ENCODE data around the gene SMIM45. TPM values are rescaled to one million over a fixed set of nuclear protein-coding genes. Genes with fewer than 3 reads are reported as not detected.

The SMIM45 gene

GRCh38 chr22:42001121-42001520 lies 49.2 kb downstream of the SMIM45 start:
- H3K27ac ChIP-seq (ENCODE audit: low read depth), result no peak overlapping the region
- no peak overlapping the region for H3K4me3 ChIP-seq (ENCODE audit: low read depth, low read length)
- H3K36me3 ChIP-seq (ENCODE audit: insufficient read depth), result no peaks in the 10 kb centered on the region
- no peaks in the 10 kb centered on the region for H3K4me1 ChIP-seq (ENCODE audit: insufficient read depth)
- no peak for DNase-seq (ENCODE audit: extremely low spot score)
- WGBS, result 73% methylated on average over 8 of the region's 8 CpGs

DNA sequence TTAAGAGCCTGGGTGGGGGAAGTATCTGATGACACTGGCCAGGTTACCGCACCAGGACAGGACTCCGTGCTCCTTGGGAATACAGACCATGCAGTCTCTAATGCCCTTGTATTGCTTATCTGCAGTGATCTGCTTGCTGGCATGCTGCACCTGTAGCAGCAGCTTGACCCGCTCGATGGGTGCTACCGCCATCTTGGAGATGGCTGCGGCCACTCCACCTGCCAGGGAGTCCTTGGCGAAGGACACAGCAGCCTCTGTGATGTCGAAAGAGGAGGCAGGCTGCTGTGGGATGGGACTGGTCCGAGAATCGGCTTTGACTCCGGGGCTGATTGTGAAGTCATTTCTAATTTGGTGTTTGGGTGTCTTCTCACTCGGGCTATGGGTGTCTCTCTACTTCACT lies 49.8 kb downstream of the SMIM45 start:
- no peak for DNase-seq (ENCODE audit: extremely low spot score)
- 94% methylated on average over 12 of the region's 12 CpGs for WGBS
- Histone ChIP-seq H3K36me3 (ENCODE audit: insufficient read depth) (no peaks in the 10 kb centered on the region), H3K4me3 (ENCODE audit: low read depth, low read length) (no peak overlapping the region), H3K4me1 (ENCODE audit: insufficient read depth) (no peaks in the 10 kb centered on the region), H3K27ac (ENCODE audit: low read depth) (no peak overlapping the region)

DNA sequence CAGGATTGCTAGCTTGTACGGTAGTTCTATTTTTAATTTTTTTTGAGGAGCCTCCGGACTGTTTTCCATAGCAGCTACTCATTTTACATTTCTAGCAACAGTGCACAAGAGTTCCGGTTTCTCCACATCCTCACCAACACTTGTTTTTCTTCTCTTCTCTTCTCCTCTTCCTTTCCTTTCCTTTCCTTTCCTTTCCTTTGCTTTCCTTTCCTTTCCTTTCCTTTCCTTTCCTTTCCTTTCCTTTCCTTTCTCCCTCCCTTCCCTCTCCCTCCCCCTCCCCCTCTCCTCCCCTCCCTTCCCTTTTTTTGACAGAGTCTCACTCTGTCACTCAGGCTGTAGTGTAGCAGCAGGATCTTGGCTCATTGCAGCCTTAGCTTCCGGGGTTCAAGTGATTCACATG lies 56.0 kb downstream of the SMIM45 start:
- Histone ChIP-seq H3K27ac (ENCODE audit: low read depth) (no peak overlapping the region), H3K4me1 (ENCODE audit: insufficient read depth) (no peaks in the 10 kb centered on the region), H3K4me3 (ENCODE audit: low read depth, low read length) (no peak overlapping the region), H3K36me3 (ENCODE audit: insufficient read depth) (no peaks in the 10 kb centered on the region)
- WGBS, result 77% methylated on average over 4 of the region's 4 CpGs
- DNase-seq (ENCODE audit: extremely low spot score), result no peak

Other genes with a start within 250 kb of the SMIM45 start
- 15.0 TPM for gene CCDC134, start 151.5 kb upstream of the SMIM45 start, total RNA-seq
- gene CCDC134, start 151.5 kb upstream of the SMIM45 start, polyA plus RNA-seq, result 2.4 TPM
- gene SREBF2, start 119.0 kb upstream of the SMIM45 start, total RNA-seq, result 49.7 TPM
- 51.3 TPM for gene SREBF2, start 119.0 kb upstream of the SMIM45 start, polyA plus RNA-seq
- gene SHISA8, start 37.1 kb upstream of the SMIM45 start, total RNA-seq, result not detected
- gene SHISA8, start 37.1 kb upstream of the SMIM45 start, polyA plus RNA-seq, result not detected
- 0.53 TPM for gene TNFRSF13C, start 25.3 kb upstream of the SMIM45 start, total RNA-seq
- gene TNFRSF13C, start 25.3 kb upstream of the SMIM45 start, polyA plus RNA-seq, result 0.06 TPM
- 6.2 TPM for gene CENPM, start 5.0 kb upstream of the SMIM45 start, total RNA-seq
- 1.1 TPM for gene CENPM, start 5.0 kb upstream of the SMIM45 start, polyA plus RNA-seq
- 1.7 TPM for gene SEPTIN3, start 17.3 kb downstream of the SMIM45 start, total RNA-seq
- 0.49 TPM for gene SEPTIN3, start 17.3 kb downstream of the SMIM45 start, polyA plus RNA-seq
- 5.2 TPM for gene WBP2NL, start 46.6 kb downstream of the SMIM45 start, total RNA-seq
- 0.98 TPM for gene WBP2NL, start 46.6 kb downstream of the SMIM45 start, polyA plus RNA-seq
- gene NAGA, start 118.7 kb downstream of the SMIM45 start, total RNA-seq, result 38.6 TPM
- gene NAGA, start 118.7 kb downstream of the SMIM45 start, polyA plus RNA-seq, result 30.9 TPM
- 26.0 TPM for gene PHETA2, start 122.1 kb downstream of the SMIM45 start, total RNA-seq
- gene PHETA2, start 122.1 kb downstream of the SMIM45 start, polyA plus RNA-seq, result 17.3 TPM
- 10.0 TPM for gene SMDT1, start 127.5 kb downstream of the SMIM45 start, total RNA-seq
- 86.1 TPM for gene SMDT1, start 127.5 kb downstream of the SMIM45 start, polyA plus RNA-seq
- gene NDUFA6, start 138.6 kb downstream of the SMIM45 start, total RNA-seq, result 54.0 TPM
- 118 TPM for gene NDUFA6, start 138.6 kb downstream of the SMIM45 start, polyA plus RNA-seq
- 0.48 TPM for gene CYP2D6, start 178.7 kb downstream of the SMIM45 start, total RNA-seq
- 0.61 TPM for gene CYP2D6, start 178.7 kb downstream of the SMIM45 start, polyA plus RNA-seq

Measured in urinary bladder (tissue), 4 donors.